GM23338 (cell line): ENCODE measurements around the gene IZUMO1R. TPM values are rescaled to one million over a fixed set of nuclear protein-coding genes. Genes with fewer than 3 reads are reported as not detected.

Experiments
- CREB1 ChIP-seq: fragments of 250-450 bp; sonication (Bioruptor Pico); IDR thresholded peaks from 2 replicates; pipeline ENCODE4 v1.5.0; 2020; ENCODE audit warnings: low read depth, mild to moderate bottlenecking, moderate library complexity
- EZH2 ChIP-seq: fragments of 200-600 bp; sonication (generic); IDR thresholded peaks from one replicate; pipeline ENCODE4 v1.8.0; 2017; ENCODE audit warnings: antibody characterized with exemption, mild to moderate bottlenecking, low read depth; ENCODE audit not compliant: unreplicated experiment
- NANOG ChIP-seq: IDR thresholded peaks from 2 replicates; pipeline ENCODE4 v1.6.1; 2016; ENCODE audit warnings: antibody characterized with exemption, borderline replicate concordance
- POLR2AphosphoS5 ChIP-seq: IDR thresholded peaks from 2 replicates; pipeline ENCODE4 v1.6.1; 2016; ENCODE audit warnings: antibody characterized with exemption, low read depth
- STAT1 ChIP-seq: IDR thresholded peaks from one replicate; pipeline ENCODE4 v1.6.1; 2016; ENCODE audit warnings: antibody characterized with exemption; ENCODE audit not compliant: unreplicated experiment
- ZNF114 ChIP-seq: fragments of 250-450 bp; sonication (Bioruptor Pico); IDR thresholded peaks from 2 replicates; pipeline ENCODE4 v1.5.0; 2020; ENCODE audit warnings: mild to moderate bottlenecking, moderate library complexity
- ZNF331 ChIP-seq: fragments of 250-450 bp; sonication (Bioruptor Pico); IDR thresholded peaks from 2 replicates; pipeline ENCODE4 v1.5.0; 2020; ENCODE audit warnings: low read depth, mild to moderate bottlenecking, moderate library complexity
- polyA plus RNA-seq: library from polyadenylated mRNA; unstranded; fragments of >200 nt; fragmentation: Nextera tagmentation; extraction: Ambion mirVana; gene quantifications from 2 replicates; pipeline ENCODE4 v1.2.1, GENCODE V29; 2016
- total RNA-seq: library from RNA; depleted of rRNA; stranded (reverse); fragments of >200 nt; shearing (Covaris generic); gene quantifications from 2 replicates; pipeline ENCODE4 v1.2.3, GENCODE V29; 2014
- TF ChIP-seq, protein P1 (sequence below): fragments of 250-450 bp; sonication (Bioruptor Pico); IDR thresholded peaks from 2 replicates; pipeline ENCODE4 v1.5.0; 2020; ENCODE audit warnings: mild to moderate bottlenecking, moderate library complexity
- TF ChIP-seq, protein P2 (sequence below), 2 experiments: fragments of 200-600 bp in 1 of 2; sonication (generic) in 1 of 2; conservative IDR thresholded peaks; 2 replicates each; pipeline versions ENCODE4 v1.5.1 to v1.6.1; 2016 to 2017; ENCODE audit warnings: antibody characterized with exemption in 2 of 2, low read depth in 2 of 2, mild to moderate bottlenecking in 2 of 2, moderate library complexity in 1 of 2
- TF ChIP-seq, protein P3 (sequence below): IDR thresholded peaks from one replicate; pipeline ENCODE4 v1.6.1; 2018; ENCODE audit warnings: antibody characterized with exemption; ENCODE audit not compliant: unreplicated experiment

The IZUMO1R gene
- total and polyA plus RNA-seq, 2 experiments from 2014 or later = not detected

DNA sequence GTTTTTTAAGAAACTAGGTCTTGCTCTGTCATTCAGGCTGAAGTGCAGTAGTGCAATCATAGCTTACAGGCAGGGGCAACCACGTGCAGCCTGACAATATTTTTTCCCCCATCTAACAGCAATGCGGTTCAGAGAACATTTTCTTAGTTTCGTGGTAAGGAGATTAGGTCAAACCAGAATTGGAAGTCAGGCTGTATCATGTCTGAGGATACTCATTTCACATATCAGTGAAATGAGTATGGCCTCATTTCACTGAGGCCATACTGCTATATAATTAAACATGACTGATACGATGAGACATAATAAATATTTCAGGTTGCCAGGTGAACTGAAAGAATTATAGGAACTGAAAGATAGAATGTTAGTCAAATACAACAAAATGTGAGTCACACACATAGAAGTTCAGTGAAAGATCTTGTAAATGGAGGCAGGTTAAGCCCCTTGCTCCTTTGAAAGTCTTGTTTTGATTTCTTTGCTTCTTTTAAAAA, 32.5 kb upstream of the IZUMO1R start (continued):
- TF ChIP-seq, protein P1, sequence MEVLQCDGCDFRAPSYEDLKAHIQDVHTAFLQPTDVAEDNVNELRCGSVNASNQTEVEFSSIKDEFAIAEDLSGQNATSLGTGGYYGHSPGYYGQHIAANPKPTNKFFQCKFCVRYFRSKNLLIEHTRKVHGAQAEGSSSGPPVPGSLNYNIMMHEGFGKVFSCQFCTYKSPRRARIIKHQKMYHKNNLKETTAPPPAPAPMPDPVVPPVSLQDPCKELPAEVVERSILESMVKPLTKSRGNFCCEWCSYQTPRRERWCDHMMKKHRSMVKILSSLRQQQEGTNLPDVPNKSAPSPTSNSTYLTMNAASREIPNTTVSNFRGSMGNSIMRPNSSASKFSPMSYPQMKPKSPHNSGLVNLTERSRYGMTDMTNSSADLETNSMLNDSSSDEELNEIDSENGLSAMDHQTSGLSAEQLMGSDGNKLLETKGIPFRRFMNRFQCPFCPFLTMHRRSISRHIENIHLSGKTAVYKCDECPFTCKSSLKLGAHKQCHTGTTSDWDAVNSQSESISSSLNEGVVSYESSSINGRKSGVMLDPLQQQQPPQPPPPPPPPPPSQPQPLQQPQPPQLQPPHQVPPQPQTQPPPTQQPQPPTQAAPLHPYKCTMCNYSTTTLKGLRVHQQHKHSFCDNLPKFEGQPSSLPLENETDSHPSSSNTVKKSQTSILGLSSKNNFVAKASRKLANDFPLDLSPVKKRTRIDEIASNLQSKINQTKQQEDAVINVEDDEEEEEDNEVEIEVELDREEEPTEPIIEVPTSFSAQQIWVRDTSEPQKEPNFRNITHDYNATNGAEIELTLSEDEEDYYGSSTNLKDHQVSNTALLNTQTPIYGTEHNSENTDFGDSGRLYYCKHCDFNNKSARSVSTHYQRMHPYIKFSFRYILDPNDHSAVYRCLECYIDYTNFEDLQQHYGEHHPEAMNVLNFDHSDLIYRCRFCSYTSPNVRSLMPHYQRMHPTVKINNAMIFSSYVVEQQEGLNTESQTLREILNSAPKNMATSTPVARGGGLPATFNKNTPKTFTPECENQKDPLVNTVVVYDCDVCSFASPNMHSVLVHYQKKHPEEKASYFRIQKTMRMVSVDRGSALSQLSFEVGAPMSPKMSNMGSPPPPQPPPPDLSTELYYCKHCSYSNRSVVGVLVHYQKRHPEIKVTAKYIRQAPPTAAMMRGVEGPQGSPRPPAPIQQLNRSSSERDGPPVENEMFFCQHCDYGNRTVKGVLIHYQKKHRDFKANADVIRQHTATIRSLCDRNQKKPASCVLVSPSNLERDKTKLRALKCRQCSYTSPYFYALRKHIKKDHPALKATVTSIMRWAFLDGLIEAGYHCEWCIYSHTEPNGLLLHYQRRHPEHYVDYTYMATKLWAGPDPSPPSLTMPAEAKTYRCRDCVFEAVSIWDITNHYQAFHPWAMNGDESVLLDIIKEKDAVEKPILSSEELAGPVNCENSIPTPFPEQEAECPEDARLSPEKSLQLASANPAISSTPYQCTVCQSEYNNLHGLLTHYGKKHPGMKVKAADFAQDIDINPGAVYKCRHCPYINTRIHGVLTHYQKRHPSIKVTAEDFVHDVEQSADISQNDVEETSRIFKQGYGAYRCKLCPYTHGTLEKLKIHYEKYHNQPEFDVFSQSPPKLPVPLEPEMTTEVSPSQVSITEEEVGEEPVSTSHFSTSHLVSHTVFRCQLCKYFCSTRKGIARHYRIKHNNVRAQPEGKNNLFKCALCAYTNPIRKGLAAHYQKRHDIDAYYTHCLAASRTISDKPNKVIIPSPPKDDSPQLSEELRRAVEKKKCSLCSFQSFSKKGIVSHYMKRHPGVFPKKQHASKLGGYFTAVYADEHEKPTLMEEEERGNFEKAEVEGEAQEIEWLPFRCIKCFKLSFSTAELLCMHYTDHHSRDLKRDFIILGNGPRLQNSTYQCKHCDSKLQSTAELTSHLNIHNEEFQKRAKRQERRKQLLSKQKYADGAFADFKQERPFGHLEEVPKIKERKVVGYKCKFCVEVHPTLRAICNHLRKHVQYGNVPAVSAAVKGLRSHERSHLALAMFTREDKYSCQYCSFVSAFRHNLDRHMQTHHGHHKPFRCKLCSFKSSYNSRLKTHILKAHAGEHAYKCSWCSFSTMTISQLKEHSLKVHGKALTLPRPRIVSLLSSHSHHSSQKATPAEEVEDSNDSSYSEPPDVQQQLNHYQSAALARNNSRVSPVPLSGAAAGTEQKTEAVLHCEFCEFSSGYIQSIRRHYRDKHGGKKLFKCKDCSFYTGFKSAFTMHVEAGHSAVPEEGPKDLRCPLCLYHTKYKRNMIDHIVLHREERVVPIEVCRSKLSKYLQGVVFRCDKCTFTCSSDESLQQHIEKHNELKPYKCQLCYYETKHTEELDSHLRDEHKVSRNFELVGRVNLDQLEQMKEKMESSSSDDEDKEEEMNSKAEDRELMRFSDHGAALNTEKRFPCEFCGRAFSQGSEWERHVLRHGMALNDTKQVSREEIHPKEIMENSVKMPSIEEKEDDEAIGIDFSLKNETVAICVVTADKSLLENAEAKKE = no peak
- TF ChIP-seq CREB1 = no peak
- TF ChIP-seq EZH2 = no peak
- no peak for TF ChIP-seq POLR2AphosphoS5
- TF ChIP-seq, protein P2, sequence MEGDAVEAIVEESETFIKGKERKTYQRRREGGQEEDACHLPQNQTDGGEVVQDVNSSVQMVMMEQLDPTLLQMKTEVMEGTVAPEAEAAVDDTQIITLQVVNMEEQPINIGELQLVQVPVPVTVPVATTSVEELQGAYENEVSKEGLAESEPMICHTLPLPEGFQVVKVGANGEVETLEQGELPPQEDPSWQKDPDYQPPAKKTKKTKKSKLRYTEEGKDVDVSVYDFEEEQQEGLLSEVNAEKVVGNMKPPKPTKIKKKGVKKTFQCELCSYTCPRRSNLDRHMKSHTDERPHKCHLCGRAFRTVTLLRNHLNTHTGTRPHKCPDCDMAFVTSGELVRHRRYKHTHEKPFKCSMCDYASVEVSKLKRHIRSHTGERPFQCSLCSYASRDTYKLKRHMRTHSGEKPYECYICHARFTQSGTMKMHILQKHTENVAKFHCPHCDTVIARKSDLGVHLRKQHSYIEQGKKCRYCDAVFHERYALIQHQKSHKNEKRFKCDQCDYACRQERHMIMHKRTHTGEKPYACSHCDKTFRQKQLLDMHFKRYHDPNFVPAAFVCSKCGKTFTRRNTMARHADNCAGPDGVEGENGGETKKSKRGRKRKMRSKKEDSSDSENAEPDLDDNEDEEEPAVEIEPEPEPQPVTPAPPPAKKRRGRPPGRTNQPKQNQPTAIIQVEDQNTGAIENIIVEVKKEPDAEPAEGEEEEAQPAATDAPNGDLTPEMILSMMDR (conservative IDR thresholded peaks at IDR 0.05; ENCODE audit: low read depth in 2 of 2) = no peak
- no peak for TF ChIP-seq ZNF331 (CRISPR knock-in tag)
- TF ChIP-seq, protein P3, sequence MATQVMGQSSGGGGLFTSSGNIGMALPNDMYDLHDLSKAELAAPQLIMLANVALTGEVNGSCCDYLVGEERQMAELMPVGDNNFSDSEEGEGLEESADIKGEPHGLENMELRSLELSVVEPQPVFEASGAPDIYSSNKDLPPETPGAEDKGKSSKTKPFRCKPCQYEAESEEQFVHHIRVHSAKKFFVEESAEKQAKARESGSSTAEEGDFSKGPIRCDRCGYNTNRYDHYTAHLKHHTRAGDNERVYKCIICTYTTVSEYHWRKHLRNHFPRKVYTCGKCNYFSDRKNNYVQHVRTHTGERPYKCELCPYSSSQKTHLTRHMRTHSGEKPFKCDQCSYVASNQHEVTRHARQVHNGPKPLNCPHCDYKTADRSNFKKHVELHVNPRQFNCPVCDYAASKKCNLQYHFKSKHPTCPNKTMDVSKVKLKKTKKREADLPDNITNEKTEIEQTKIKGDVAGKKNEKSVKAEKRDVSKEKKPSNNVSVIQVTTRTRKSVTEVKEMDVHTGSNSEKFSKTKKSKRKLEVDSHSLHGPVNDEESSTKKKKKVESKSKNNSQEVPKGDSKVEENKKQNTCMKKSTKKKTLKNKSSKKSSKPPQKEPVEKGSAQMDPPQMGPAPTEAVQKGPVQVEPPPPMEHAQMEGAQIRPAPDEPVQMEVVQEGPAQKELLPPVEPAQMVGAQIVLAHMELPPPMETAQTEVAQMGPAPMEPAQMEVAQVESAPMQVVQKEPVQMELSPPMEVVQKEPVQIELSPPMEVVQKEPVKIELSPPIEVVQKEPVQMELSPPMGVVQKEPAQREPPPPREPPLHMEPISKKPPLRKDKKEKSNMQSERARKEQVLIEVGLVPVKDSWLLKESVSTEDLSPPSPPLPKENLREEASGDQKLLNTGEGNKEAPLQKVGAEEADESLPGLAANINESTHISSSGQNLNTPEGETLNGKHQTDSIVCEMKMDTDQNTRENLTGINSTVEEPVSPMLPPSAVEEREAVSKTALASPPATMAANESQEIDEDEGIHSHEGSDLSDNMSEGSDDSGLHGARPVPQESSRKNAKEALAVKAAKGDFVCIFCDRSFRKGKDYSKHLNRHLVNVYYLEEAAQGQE = no peak
- no peak for TF ChIP-seq ZNF114 (CRISPR knock-in tag)
- TF ChIP-seq STAT1 = no peak
- TF ChIP-seq NANOG = no peak
